HG02973 (cell line): ENCODE measurements around the gene MAP1B.

ENCODE experiments used
- ATAC-seq: cut with Tn5 transposase; IDR thresholded peaks from one replicate; pipeline ENCODE4 v1.9.1; 2021; ENCODE audit warnings: moderate library complexity; ENCODE audit not compliant: unreplicated experiment

The MAP1B gene

GRCh38 chr5:72096602-72097188 lies 10.6 kb upstream of the MAP1B start:
- ATAC-seq: no peak

- no peak for ATAC-seq
Measured at GRCh38 chr5:72101828-72102227, 5.4 kb upstream of the MAP1B start.

- no peak for ATAC-seq
Measured at GRCh38 chr5:72106817-72107130, 501 bp upstream of the MAP1B start.

GRCh38 chr5:72107901-72108201 lies 576 bp downstream of the MAP1B start:
- ATAC-seq: no peak

- no peak for ATAC-seq
Measured at GRCh38 chr5:72108202-72109061, 1.2 kb downstream of the MAP1B start.

GRCh38 chr5:72109062-72109411 lies 1.8 kb downstream of the MAP1B start:
- no peak for ATAC-seq

- no peak for ATAC-seq
Measured at GRCh38 chr5:72109625-72110024, 2.4 kb downstream of the MAP1B start.

GRCh38 chr5:72110394-72111013 lies 3.2 kb downstream of the MAP1B start:
- no peak for ATAC-seq

- no peak for ATAC-seq
Measured at GRCh38 chr5:72112389-72112788, 5.1 kb downstream of the MAP1B start.

- no peak for ATAC-seq
Measured at GRCh38 chr5:72114629-72115028, 7.4 kb downstream of the MAP1B start.

GRCh38 chr5:72115296-72115695 lies 8.0 kb downstream of the MAP1B start:
- no peak for ATAC-seq

- no peak for ATAC-seq
Measured at GRCh38 chr5:72117307-72117706, 10.0 kb downstream of the MAP1B start.

- no peak for ATAC-seq
Measured at GRCh38 chr5:72121052-72121779, 13.9 kb downstream of the MAP1B start.

GRCh38 chr5:72121780-72122445 lies 14.6 kb downstream of the MAP1B start:
- ATAC-seq: no peak

GRCh38 chr5:72122602-72123001 lies 15.3 kb downstream of the MAP1B start:
- no peak for ATAC-seq

- no peak for ATAC-seq
Measured at GRCh38 chr5:72123764-72124376, 16.6 kb downstream of the MAP1B start.

- no peak for ATAC-seq
Measured at GRCh38 chr5:72125271-72125940, 18.1 kb downstream of the MAP1B start.

- ATAC-seq: no peak
Measured at GRCh38 chr5:72125941-72126620, 18.8 kb downstream of the MAP1B start.

GRCh38 chr5:72126796-72127195 lies 19.5 kb downstream of the MAP1B start:
- no peak for ATAC-seq

- ATAC-seq: no peak
Measured at GRCh38 chr5:72129725-72130124, 22.4 kb downstream of the MAP1B start.
